H1 (cell line): ENCODE data around the gene FAIM2. TPM values are rescaled to one million over a fixed set of nuclear protein-coding genes. Genes with fewer than 3 reads are reported as not detected.
"Not testable (repeated sequence)": the region's sequence is repeated elsewhere in the genome, so short reads cannot be mapped to it uniquely, and the experiment has no call there.

Source experiments
- CTCF ChIA-PET: fragments of 300-600 bp; sonication (Branson Sonifier 250); formaldehyde crosslinking; loops from one replicate; lab custom pipeline; 2021; ENCODE audit not compliant: partially characterized antibody; lab: Charles Lee
- POLR2A ChIA-PET: fragments of 300-600 bp; sonication (Branson Sonifier 250); formaldehyde crosslinking; loops from one replicate; lab custom pipeline; 2021; ENCODE audit warnings: inconsistent platforms; ENCODE audit not compliant: partially characterized antibody; lab: Charles Lee
- DNase-seq, 2 experiments: peaks; one replicate each; pipeline versions ENCODE4 v3.0.0 to v3.0.0-alpha.2; 2010 to 2022; ENCODE audit warnings: low spot score in 2 of 2, low read depth in 1 of 2, mixed read lengths in 1 of 2
- FAIRE-seq: peaks from 2 replicates; lab custom pipeline; 2011; peaks lifted over from hg19 to GRCh38; lab: Jason Lieb, UNC
- H2AFZ ChIP-seq: 2 replicates; pipeline ENCODE4 v1.8.1; 2012; ENCODE audit warnings: low read length, inconsistent platforms
- H2AK5ac ChIP-seq: 2 replicates; pipeline ENCODE4 v1.6.1; 2013; ENCODE audit warnings: low read depth, low read length
- H2BK120ac ChIP-seq: replicated peaks from 2 replicates; pipeline ENCODE3; 2013; ENCODE audit warnings: low read depth, low read length, inconsistent platforms
- H2BK12ac ChIP-seq: 2 replicates; pipeline ENCODE4 v1.6.1; 2013; ENCODE audit warnings: low read depth, low read length
- H2BK15ac ChIP-seq: 2 replicates; pipeline ENCODE4 v1.6.1; 2013; ENCODE audit warnings: low read length
- H2BK20ac ChIP-seq: 2 replicates; pipeline ENCODE4 v1.6.1; 2013; ENCODE audit warnings: low read length
- H2BK5ac ChIP-seq: 2 replicates; pipeline ENCODE4 v1.6.1; 2013; ENCODE audit warnings: low read depth, low read length
- H3K14ac ChIP-seq: 2 replicates; pipeline ENCODE4 v1.6.1; 2013; ENCODE audit warnings: inconsistent platforms; ENCODE audit not compliant: insufficient read length
- H3K18ac ChIP-seq: 2 replicates; pipeline ENCODE4 v1.6.1; 2013; ENCODE audit warnings: low read length; ENCODE audit errors: extremely low read depth
- H3K23ac ChIP-seq: 2 replicates; pipeline ENCODE4 v1.6.1; 2013; ENCODE audit warnings: inconsistent platforms; ENCODE audit not compliant: insufficient read length
- H3K23me2 ChIP-seq: 2 replicates; pipeline ENCODE4 v1.6.1; 2013; ENCODE audit warnings: low read depth, low read length
- H3K27ac ChIP-seq: 2 replicates; pipeline ENCODE4 v1.6.1; 2011; ENCODE audit warnings: low read depth, low read length, inconsistent platforms
- H3K27me3 ChIP-seq, 4 experiments: replicated peaks in 1 of 4; 1 replicate in 1 of 4; 2 replicates in 3 of 4; pipeline versions ENCODE4 v1.6.1 to v1.8.1; 2011 to 2013; ENCODE audit warnings: low read length in 3 of 4, mild to moderate bottlenecking in 3 of 4, inconsistent platforms in 2 of 4, mixed read lengths in 2 of 4, moderate library complexity in 1 of 4; ENCODE audit not compliant: control insufficient read depth in 3 of 4, insufficient read depth in 3 of 4; ENCODE audit errors: extremely low read depth in 1 of 4
- H3K36me3 ChIP-seq, 4 experiments: 2 replicates each; pipeline versions ENCODE4 v1.6.1 to v1.8.1; 2011 to 2013; ENCODE audit warnings: mild to moderate bottlenecking in 4 of 4, low read length in 3 of 4, moderate library complexity in 2 of 4, control low read depth in 1 of 4, inconsistent platforms in 1 of 4; ENCODE audit not compliant: insufficient read depth in 4 of 4, control insufficient read depth in 2 of 4
- H3K4ac ChIP-seq: replicated peaks from 2 replicates; pipeline ENCODE3; 2013; ENCODE audit warnings: low read length, low read depth, mixed read lengths, inconsistent platforms; ENCODE audit not compliant: insufficient read length
- H3K4me1 ChIP-seq, 4 experiments: replicated peaks in 1 of 4; 1 replicate in 1 of 4; 2 replicates in 3 of 4; pipeline versions ENCODE4 v1.6.1 to v1.8.1; 2011 to 2013; ENCODE audit warnings: low read length in 3 of 4, inconsistent platforms in 2 of 4, mixed read lengths in 1 of 4; ENCODE audit not compliant: insufficient read depth in 4 of 4, control insufficient read depth in 3 of 4
- H3K4me2 ChIP-seq, 2 experiments: 2 replicates each; pipeline versions ENCODE4 v1.6.1 to v1.8.1; 2011 to 2013; ENCODE audit warnings: low read depth in 2 of 2, low read length in 2 of 2, control low read depth in 1 of 2, inconsistent platforms in 1 of 2, mild to moderate bottlenecking in 1 of 2; ENCODE audit not compliant: insufficient read depth in 1 of 2
- H3K4me3 ChIP-seq, 4 experiments: fragments of 200-600, 300-600 bp in 1 of 4; sonication (generic), shearing (Covaris generic), sonication (Bioruptor Twin) in 1 of 4; 2 replicates each; pipeline versions ENCODE4 v1.5.1 to v1.8.1; 2011 to 2016; ENCODE audit warnings: low read length in 4 of 4, low read depth in 3 of 4, control low read depth in 2 of 4, inconsistent platforms in 2 of 4, mild to moderate bottlenecking in 2 of 4, mixed read lengths in 1 of 4, moderate library complexity in 1 of 4; ENCODE audit not compliant: insufficient read depth in 2 of 4; ENCODE audit errors: extremely low read depth in 1 of 4
- H3K56ac ChIP-seq: replicated peaks from 2 replicates; pipeline ENCODE3; 2013; ENCODE audit warnings: low read depth, mild to moderate bottlenecking, mixed read lengths, low read length, inconsistent platforms; ENCODE audit not compliant: insufficient read length
- H3K79me1 ChIP-seq: 2 replicates; pipeline ENCODE4 v1.6.1; 2013; ENCODE audit warnings: low read depth, low read length, control low read depth
- H3K79me2 ChIP-seq, 2 experiments: 2 replicates each; pipeline versions ENCODE4 v1.6.1 to v1.8.1; 2012 to 2013; ENCODE audit warnings: low read length in 2 of 2, mild to moderate bottlenecking in 2 of 2, inconsistent platforms in 1 of 2; ENCODE audit not compliant: insufficient read depth in 2 of 2, control insufficient read depth in 1 of 2
- H3K9ac ChIP-seq, 4 experiments: replicated peaks in 1 of 4; 1 replicate in 1 of 4; 2 replicates in 3 of 4; pipeline versions ENCODE4 v1.6.1 to v1.8.1; 2011 to 2013; ENCODE audit warnings: low read depth in 3 of 4, low read length in 3 of 4, control low read depth in 2 of 4, mild to moderate bottlenecking in 2 of 4, moderate library complexity in 2 of 4, inconsistent platforms in 1 of 4; ENCODE audit errors: extremely low read depth in 1 of 4
- H3K9me3 ChIP-seq, 2 experiments: 2 replicates each; pipeline versions ENCODE4 v1.6.1 to v1.8.1; 2012 to 2013; ENCODE audit warnings: mild to moderate bottlenecking in 2 of 2, moderate library complexity in 2 of 2, control low read depth in 1 of 2, inconsistent platforms in 1 of 2, low read depth in 1 of 2, low read length in 1 of 2, mixed read lengths in 1 of 2; ENCODE audit not compliant: insufficient read depth in 2 of 2
- H4K20me1 ChIP-seq, 2 experiments: replicated peaks in 1 of 2; 2 replicates each; pipeline versions ENCODE3 to v1.8.1; 2011 to 2013; ENCODE audit warnings: inconsistent platforms in 2 of 2, low read length in 2 of 2, mild to moderate bottlenecking in 1 of 2; ENCODE audit not compliant: insufficient read depth in 2 of 2, control insufficient read depth in 1 of 2
- H4K5ac ChIP-seq: 2 replicates; pipeline ENCODE4 v1.6.1; 2013; ENCODE audit warnings: low read length, low read depth, mixed read lengths, inconsistent platforms; ENCODE audit not compliant: insufficient read length
- H4K8ac ChIP-seq: 2 replicates; pipeline ENCODE4 v1.8.0; 2013; ENCODE audit warnings: mild to moderate bottlenecking, moderate library complexity, low read length, inconsistent platforms; ENCODE audit not compliant: insufficient read depth; ENCODE audit errors: extremely low read depth
- H4K91ac ChIP-seq: replicated peaks from 2 replicates; pipeline ENCODE3; 2013; ENCODE audit warnings: low read length, mixed read lengths, inconsistent platforms; ENCODE audit not compliant: insufficient read length
- WGBS, 2 experiments: shearing (Covaris generic) in 1 of 2; methylation state at CpG; one replicate each; pipeline versions ENCODE4 v1.1.6 to v1.1.7; 2013 to 2015; ENCODE audit warnings: low lambda C conversion rate in 2 of 2, mixed read lengths in 2 of 2, inconsistent platforms in 1 of 2, low coverage in 1 of 2, missing lambda C conversion rate in 1 of 2; ENCODE audit not compliant: insufficient replicate concordance in 2 of 2, insufficient coverage in 1 of 2, insufficient read length in 1 of 2; ENCODE audit errors: extremely low coverage in 1 of 2, missing lambda C conversion rate in 1 of 2; 5-methylcytosine and 5-hydroxymethylcytosine counted together
- polyA plus RNA-seq, 7 experiments: library from polyadenylated mRNA; depleted of rRNA in 3 of 7; stranded (reverse) in 5 of 7; unstranded in 2 of 7; fragments of >200 nt in 5 of 7; fragments of 200-250 nt in 2 of 7; gene quantifications; 1 replicate in 5 of 7; 2 replicates in 1 of 7; 4 replicates in 1 of 7; pipeline versions ENCODE4 v1.2.1 to v1.2.3, GENCODE V29; 2011 to 2013; ENCODE audit warnings: missing spikeins in 2 of 7, mixed read lengths in 2 of 7
- total RNA-seq: library from RNA; stranded (reverse); fragmentation: NEBNext Ultra II Directional; extraction: Animal tissue kit (Norgen Biotek cat#: 25700); gene quantifications from 2 replicates; pipeline ENCODE4 v1.2.1, GENCODE V29; 2021

FAIM2 gene
- total and polyA plus RNA-seq, 2 of the 8 experiments (the other 6 are each of a cell fraction or from before 2014, with no cell fraction given) = 0.89 to 1.3 TPM

- H3K56ac ChIP-seq, H3K9me3 ChIP-seq, H3K79me2 ChIP-seq, H3K4me3 ChIP-seq, H3K23ac ChIP-seq, H2AK5ac ChIP-seq, H2BK15ac ChIP-seq, H2BK120ac ChIP-seq, H3K9ac ChIP-seq, H3K27me3 ChIP-seq, H4K5ac ChIP-seq, H3K18ac ChIP-seq, H2BK12ac ChIP-seq, CTCF ChIA-PET, H3K4me2 ChIP-seq, H3K4ac ChIP-seq, H2BK5ac ChIP-seq, H4K91ac ChIP-seq, FAIRE-seq, H2BK20ac ChIP-seq, H3K27ac ChIP-seq, DNase-seq, H3K36me3 ChIP-seq, H4K8ac ChIP-seq, POLR2A ChIA-PET, H3K23me2 ChIP-seq, H3K79me1 ChIP-seq, H3K14ac ChIP-seq, H2AFZ ChIP-seq: not testable (repeated sequence)
- H3K4me1 ChIP-seq = peaks cover 0 to 13% (median 7%) of the 10 kb centered on the region in 4 experiments; a peak in 5 of 7 replicates
- peaks cover 0 to 15% of the 10 kb centered on the region in 2 experiments for H4K20me1 ChIP-seq
- WGBS, 2 experiments = 79% methylated on average over 2 of the region's 2 CpGs; no CpG with 5 or more reads in 1 of the 2 experiments
These were observed 24.6 kb downstream of the FAIM2 start for GRCh38 chr12:49879065-49879464.
